ENCODE data around the gene SUPT3H.

GRCh38 chr6:44942798-44943197 lies 434.9 kb downstream of the SUPT3H start:
- no peak for TF ChIP-seq EZH2 (IDR thresholded peaks at IDR 0.05; ENCODE audit: low read length, unreplicated experiment)
- TF ChIP-seq CTCF (conservative IDR thresholded peaks at IDR 0.05; ENCODE audit: low read depth, low read length), result no peak

All from PC-3 (cell line).